Omental fat pad (tissue), 4 donors: ENCODE measurements around the gene BICRA. TPM values are rescaled to one million over a fixed set of nuclear protein-coding genes. Genes with fewer than 3 reads are reported as not detected.

Experiments
- ATAC-seq: fragments of 150-250 bp; one replicate; pipeline ENCODE4 v1.9.1; 2016; ENCODE audit warnings: mild to moderate bottlenecking, moderate library complexity; ENCODE audit not compliant: low FRiP score
- DNase-seq: peaks from one replicate; pipeline ENCODE4 v3.0.0-alpha.2; 2019; ENCODE audit warnings: low spot score
- CTCF ChIP-seq, 3 donors: fragments of 450-650 bp; IDR thresholded peaks; one replicate each; pipeline ENCODE4 v1.5.1; 2016 to 2017; ENCODE audit warnings: antibody characterized with exemption in 3 of 3, mild to moderate bottlenecking in 3 of 3, moderate library complexity in 2 of 3
- total RNA-seq, 4 donors: library from RNA; depleted of rRNA; stranded (reverse); fragments of >200 nt; gene quantifications; one replicate each; pipeline ENCODE4 v1.1.0, GENCODE V29; 2016

Gene BICRA
- 10 to 100 TPM in 1 of 4 donors, 1 to 10 TPM in 3; 3.2 to 20.3 (median 6.8) TPM for total RNA-seq

DNA sequence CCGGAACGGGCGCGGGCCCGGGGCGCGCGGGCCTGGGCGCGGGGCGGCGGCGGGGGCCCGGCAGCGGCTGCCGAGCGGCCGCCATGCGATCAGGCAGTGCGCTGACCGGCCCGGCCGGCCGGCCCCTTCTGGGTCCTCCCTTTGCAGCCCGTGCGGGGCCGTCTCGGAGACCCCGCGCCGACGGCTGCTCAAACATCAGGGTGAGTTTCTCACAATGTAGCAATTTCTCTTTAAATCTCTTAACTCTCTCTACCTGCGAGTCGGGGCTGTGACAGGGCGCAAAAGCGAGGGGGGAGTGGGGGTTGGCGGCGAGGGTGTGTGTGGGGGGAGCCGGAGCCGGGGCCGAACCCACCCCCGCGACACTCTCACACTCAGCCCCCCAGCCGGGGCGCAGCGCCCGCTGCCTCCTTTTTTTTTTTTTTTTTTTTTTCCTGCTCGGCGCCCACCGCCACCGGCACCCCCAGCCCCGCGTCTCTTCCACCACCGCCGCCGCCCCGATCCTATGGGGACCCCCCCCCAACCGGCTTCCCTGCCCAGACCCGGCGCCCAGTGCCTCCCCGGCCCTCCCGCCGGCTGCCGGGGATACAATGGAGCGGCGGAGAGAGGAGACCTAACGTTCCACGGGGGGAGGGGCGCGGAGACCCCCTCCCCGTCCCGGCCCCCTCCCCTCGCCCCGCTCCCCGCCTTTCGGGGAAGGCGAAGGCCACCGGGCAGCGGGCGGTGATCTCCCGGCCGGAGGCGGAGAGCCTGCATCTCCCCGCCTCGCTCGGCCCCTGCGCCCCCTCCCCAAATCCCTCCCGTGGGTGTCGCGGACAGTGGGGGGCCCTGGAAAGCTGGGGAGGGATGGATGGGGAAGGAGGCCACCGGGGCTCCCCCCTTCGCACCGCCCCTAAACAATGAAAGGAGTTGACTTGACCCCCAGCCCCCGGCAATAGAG lies at the start of gene BICRA:
Gene BICRA (plus strand): TSS at position 166 of the 937 bp plus-strand sequence. CDS start 64,441 bp downstream, outside the sequence.
- DNase-seq (no peak), ATAC-seq (peak; percentile 71)
- no peak for TF ChIP-seq CTCF (IDR thresholded peaks at IDR 0.05)

GRCh38 chr19:47560999-47561398 lies 47.9 kb upstream of the BICRA start:
- ATAC-seq (no peak), DNase-seq (no peak)
- TF ChIP-seq CTCF (IDR thresholded peaks at IDR 0.05) = no peak

DNA sequence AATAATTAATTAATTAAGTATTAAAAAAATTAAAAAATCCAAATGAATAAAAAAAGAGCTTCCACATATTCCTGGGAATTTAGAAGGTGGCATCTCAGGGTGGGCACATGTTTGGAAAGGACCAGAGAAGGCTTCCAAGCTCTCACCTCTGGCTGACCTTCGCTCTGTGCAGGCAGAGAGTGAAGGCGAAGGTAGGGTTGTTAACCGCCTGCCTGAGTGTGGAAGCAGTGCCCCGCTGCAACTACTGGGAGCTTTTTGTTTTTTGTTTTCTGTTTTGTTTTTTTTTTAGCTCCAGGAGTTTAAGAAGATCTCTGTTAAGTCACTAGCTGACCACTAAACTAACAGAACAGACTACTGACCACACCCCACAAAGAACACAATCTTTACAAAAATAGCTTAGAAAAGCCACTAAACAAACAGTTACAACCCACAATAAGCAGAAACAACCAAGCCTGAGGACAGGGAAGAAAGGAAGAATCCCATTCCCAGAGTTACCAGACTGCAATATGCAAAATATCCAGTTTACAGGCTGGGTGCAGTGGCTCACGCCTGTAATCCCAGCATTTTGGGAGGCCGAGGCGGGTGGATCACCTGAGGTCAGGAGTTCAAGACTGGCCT lies 47.4 kb upstream of the BICRA start:
- no peak for TF ChIP-seq CTCF (IDR thresholded peaks at IDR 0.05)
- no peak for DNase-seq
- no peak for ATAC-seq

GRCh38 chr19:47564081-47564480 lies 44.9 kb upstream of the BICRA start:
- no peak for TF ChIP-seq CTCF (IDR thresholded peaks at IDR 0.05)
- ATAC-seq (no peak), DNase-seq (no peak)

DNA sequence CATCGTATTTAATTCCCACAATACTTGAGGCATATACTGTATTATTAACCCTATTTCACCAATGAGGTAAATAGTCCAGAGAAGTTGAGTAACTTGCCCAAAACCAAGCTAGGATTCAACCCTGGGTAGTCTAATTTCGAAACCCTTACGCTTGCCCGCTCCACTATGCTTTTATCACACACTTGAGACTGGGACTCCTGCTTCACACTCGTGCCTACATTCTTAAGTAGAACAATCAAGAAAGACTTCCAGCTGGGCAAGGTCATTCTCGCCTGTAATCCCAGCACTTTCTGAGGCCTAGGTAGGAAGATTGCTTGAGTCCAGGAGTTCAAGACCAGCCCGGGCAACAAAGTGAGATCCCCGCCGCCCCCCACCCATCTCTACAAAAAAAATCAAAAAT lies 39.6 kb upstream of the BICRA start:
- no peak for ATAC-seq
- no peak for DNase-seq
- no peak for TF ChIP-seq CTCF (IDR thresholded peaks at IDR 0.05)

DNA sequence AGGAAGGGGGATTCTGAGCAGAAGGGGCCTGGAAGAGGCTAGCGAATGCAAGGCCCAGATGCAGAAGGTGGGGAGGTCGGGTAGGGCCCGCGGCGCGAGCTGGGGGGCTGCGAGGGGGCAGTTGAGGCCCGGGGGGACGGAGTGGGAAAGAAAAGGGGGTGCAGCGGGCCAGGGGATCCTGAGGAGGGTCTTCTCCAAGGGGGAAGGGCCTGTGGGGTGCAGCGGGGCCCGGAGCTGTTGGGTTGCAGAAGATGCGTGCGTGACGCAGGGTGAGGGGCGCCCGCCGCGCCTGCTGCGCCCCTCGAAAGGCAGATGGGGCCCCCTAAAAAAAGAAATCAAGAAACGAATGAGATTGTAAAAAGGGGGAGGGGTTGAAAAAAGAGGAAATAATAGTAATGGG lies 36.3 kb upstream of the BICRA start:
- DNase-seq (no peak), ATAC-seq (no peak)
- no peak for TF ChIP-seq CTCF (IDR thresholded peaks at IDR 0.05)
